ENCODE measurements around the gene SIGLEC12. TPM values are rescaled to one million over a fixed set of nuclear protein-coding genes. Genes with fewer than 3 reads are reported as not detected.

The SIGLEC12 gene
- total RNA-seq, 2 experiments from 2014 or later: 0.34 to 0.53 TPM

DNA sequence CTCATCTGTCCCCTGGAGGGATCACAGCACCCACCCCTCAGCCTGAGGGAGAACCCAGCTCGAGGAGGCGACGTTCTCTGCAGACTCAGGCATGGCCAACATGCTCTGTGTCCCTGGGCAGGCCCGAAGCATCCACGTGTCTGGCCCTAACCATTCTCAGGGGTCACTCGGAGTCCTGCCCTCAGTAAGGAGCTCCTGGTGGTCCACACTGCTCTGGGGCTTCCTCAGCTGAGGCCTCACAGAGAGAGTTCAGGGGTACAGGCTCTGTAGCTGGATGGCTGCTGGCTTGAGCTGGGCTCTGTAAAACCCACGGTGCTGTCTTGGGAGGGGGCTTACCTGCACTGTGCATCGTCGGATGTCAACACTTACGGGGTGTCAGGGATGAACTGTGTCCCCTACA, 38.9 kb downstream of the SIGLEC12 start:
- no peak for ATAC-seq
- ChIA-PET CTCF (interaction anchor here (1.0 to 2.1 kb wide), 2 partner anchors 194 to 199 kb away, joined by 3 to 4 read pairs; no protein-coding TSS in a partner anchor), POLR2A (no interaction called here)
- H3K4me1 Mint-ChIP-seq (ENCODE audit: low read depth): peaks cover 18% of the 10 kb centered on the region
- peaks cover 2% of the 10 kb centered on the region for H3K36me3 Mint-ChIP-seq (ENCODE audit: low read depth)
- no peak for DNase-seq
- H3K9me3 Mint-ChIP-seq (ENCODE audit: insufficient read depth): no peaks in the 10 kb centered on the region
- H3K27me3 Mint-ChIP-seq (ENCODE audit: low read depth): peaks cover 50% of the 10 kb centered on the region
- no peak overlapping the region for H3K4me3 Mint-ChIP-seq
- no peak overlapping the region for H3K27ac Mint-ChIP-seq

GRCh38 chr19:51462276-51462675, 39.3 kb downstream of the SIGLEC12 start:
- CTCF ChIA-PET: interaction anchor here (2.1 kb wide), 1 partner anchor 195 kb away, joined by 4 read pairs; no protein-coding TSS in a partner anchor
- peaks cover 46% of the 10 kb centered on the region for H3K27me3 Mint-ChIP-seq (ENCODE audit: low read depth)

GRCh38 chr19:51461723-51462161, 39.9 kb downstream of the SIGLEC12 start:
- Mint-ChIP-seq H3K4me3 (no peak overlapping the region), H3K36me3 (ENCODE audit: low read depth) (peaks cover 2% of the 10 kb centered on the region), H3K27ac (no peak overlapping the region), H3K9me3 (ENCODE audit: insufficient read depth) (no peaks in the 10 kb centered on the region), H3K27me3 (ENCODE audit: low read depth) (peaks cover 41% of the 10 kb centered on the region), H3K4me1 (ENCODE audit: low read depth) (peaks cover 16% of the 10 kb centered on the region)
- ChIA-PET CTCF (interaction anchor here (1.0 to 2.1 kb wide), 2 partner anchors 11 to 195 kb away, joined by 4 to 5 read pairs; no protein-coding TSS in a partner anchor), POLR2A (no interaction called here)
- ATAC-seq: no peak
- DNase-seq: no peak

More at GRCh38 chr19:51462276-51462675, 39.3 kb downstream of the SIGLEC12 start:
- Mint-ChIP-seq H3K4me1 (ENCODE audit: low read depth) (peaks cover 16% of the 10 kb centered on the region), H3K36me3 (ENCODE audit: low read depth) (peaks cover 2% of the 10 kb centered on the region), H3K27ac (no peak overlapping the region), H3K9me3 (ENCODE audit: insufficient read depth) (no peaks in the 10 kb centered on the region), H3K4me3 (no peak overlapping the region)
- no peak for DNase-seq
- POLR2A ChIA-PET: no interaction called here
- no peak for ATAC-seq

GRCh38 chr19:51460164-51460992, 41.2 kb downstream of the SIGLEC12 start:
- Mint-ChIP-seq H3K27ac (no peak overlapping the region), H3K36me3 (ENCODE audit: low read depth) (peaks cover 2% of the 10 kb centered on the region), H3K4me3 (no peak overlapping the region), H3K4me1 (ENCODE audit: low read depth) (peaks cover 16% of the 10 kb centered on the region), H3K27me3 (ENCODE audit: low read depth) (peaks cover 30% of the 10 kb centered on the region), H3K9me3 (ENCODE audit: insufficient read depth) (no peaks in the 10 kb centered on the region)
- CTCF ChIA-PET: interaction anchor here (2.1 kb wide), 1 partner anchor 197 kb away, joined by 4 read pairs; no protein-coding TSS in a partner anchor
- POLR2A ChIA-PET: no interaction called here
- no peak for DNase-seq
- no peak for ATAC-seq

GRCh38 chr19:51458899-51459505, 42.6 kb downstream of the SIGLEC12 start:
- Mint-ChIP-seq H3K27ac (no peak overlapping the region), H3K27me3 (ENCODE audit: low read depth) (peaks cover 21% of the 10 kb centered on the region), H3K36me3 (ENCODE audit: low read depth) (no peaks in the 10 kb centered on the region), H3K9me3 (ENCODE audit: insufficient read depth) (no peaks in the 10 kb centered on the region), H3K4me3 (no peak overlapping the region), H3K4me1 (ENCODE audit: low read depth) (peaks cover 12% of the 10 kb centered on the region)
- ATAC-seq: no peak
- no peak for DNase-seq
- ChIA-PET POLR2A (no interaction called here), CTCF (no interaction called here)

DNA sequence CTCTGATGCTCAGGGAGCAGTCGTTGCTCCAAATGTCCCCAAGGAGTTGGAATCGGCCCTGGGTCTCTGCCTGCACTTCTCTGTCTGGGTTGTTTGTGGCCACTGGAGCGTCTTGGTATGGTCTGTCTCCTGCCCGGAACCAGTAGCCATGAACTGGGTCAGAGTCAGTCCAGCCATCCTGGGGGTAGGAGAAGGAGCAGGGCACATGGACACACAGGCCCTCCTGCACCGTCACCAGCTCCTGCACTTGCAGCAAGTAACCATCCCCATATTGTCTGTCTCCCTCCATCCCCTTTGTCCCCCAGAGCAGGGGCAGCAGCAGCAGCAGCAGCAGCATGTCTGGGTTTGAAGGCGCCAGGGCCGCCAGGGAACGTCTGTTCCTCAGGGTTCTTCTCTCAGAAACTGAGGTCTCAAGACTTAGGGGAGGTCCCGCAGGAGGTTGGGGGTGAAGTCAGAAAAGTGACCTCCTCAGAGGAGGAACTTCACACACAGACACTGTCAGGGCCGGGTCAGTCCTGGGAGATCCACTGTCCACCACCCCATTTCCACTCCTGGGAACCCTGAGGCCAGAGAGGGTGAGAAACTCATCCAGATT, 43.5 kb downstream of the SIGLEC12 start, which contains the start of gene SIGLEC8:
Gene SIGLEC8 (minus strand): TSS at position 404 of the 595 bp plus-strand sequence. CDS start 67 bp downstream, at position 337.
- Mint-ChIP-seq H3K9me3 (ENCODE audit: insufficient read depth) (no peaks in the 10 kb centered on the region), H3K4me3 (no peak within 1 kb of the TSS), H3K27ac (no peak within 1 kb of the TSS), H3K4me1 (ENCODE audit: low read depth) (peaks cover 7% of the 10 kb centered on the region), H3K36me3 (ENCODE audit: low read depth) (peaks cover 1% of the 10 kb centered on the region), H3K27me3 (ENCODE audit: low read depth) (peaks cover 16% of the 10 kb centered on the region)
- DNase-seq (no peak), ATAC-seq (no peak)
- ChIA-PET POLR2A (no interaction called here), CTCF (no interaction called here)

- DNase-seq (no peak), ATAC-seq (no peak)
- Mint-ChIP-seq H3K4me1 (ENCODE audit: low read depth) (peaks cover 3% of the 10 kb centered on the region), H3K27ac (no peak overlapping the region), H3K27me3 (ENCODE audit: low read depth) (peaks cover 12% of the 10 kb centered on the region), H3K4me3 (no peak overlapping the region), H3K36me3 (ENCODE audit: low read depth) (peaks cover 1% of the 10 kb centered on the region), H3K9me3 (ENCODE audit: insufficient read depth) (no peaks in the 10 kb centered on the region)
- POLR2A ChIA-PET: no interaction called here
- CTCF ChIA-PET: no interaction called here
Measured at GRCh38 chr19:51457351-51458013, 44.1 kb downstream of the SIGLEC12 start.

GRCh38 chr19:51456541-51457290, 44.9 kb downstream of the SIGLEC12 start:
- no peaks in the 10 kb centered on the region for H3K9me3 Mint-ChIP-seq (ENCODE audit: insufficient read depth)
- peaks cover 2% of the 10 kb centered on the region for H3K4me1 Mint-ChIP-seq (ENCODE audit: low read depth)
- peaks cover 1% of the 10 kb centered on the region for H3K36me3 Mint-ChIP-seq (ENCODE audit: low read depth)
- H3K4me3 Mint-ChIP-seq: no peak overlapping the region
- DNase-seq: no peak
- POLR2A ChIA-PET: no interaction called here
- CTCF ChIA-PET: no interaction called here
- no peak overlapping the region for H3K27ac Mint-ChIP-seq
- ATAC-seq: no peak
- peaks cover 10% of the 10 kb centered on the region for H3K27me3 Mint-ChIP-seq (ENCODE audit: low read depth)

DNA sequence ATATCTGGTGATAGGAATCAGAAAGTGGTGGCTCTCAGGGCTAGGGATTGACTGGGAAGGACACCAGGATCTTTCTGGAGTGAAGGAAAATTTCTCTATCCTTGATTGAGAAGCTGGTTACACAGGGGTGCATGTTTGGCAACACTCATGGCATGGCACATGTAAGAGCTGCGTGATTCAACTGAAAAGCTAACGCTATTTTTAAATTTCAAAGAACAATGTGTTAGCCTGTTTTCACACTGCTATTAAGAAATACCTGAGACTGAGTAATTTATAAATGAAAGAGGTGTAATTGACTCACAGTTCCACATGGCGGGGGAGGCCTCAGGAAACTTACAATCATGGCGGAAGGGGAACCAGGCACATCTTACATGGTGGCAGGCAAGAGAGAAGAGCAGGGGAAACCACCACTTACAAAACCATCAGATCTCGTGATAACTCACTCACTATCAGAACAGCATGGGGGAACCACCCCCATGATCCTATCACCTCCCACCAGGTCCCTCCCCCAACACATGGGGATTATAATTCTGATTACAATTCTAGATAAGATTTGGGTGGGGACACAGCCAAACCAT, 50.8 kb downstream of the SIGLEC12 start:
- POLR2A ChIA-PET: no interaction called here
- ATAC-seq: no peak
- H3K27me3 Mint-ChIP-seq (ENCODE audit: low read depth): peaks cover 7% of the 10 kb centered on the region
- H3K4me1 Mint-ChIP-seq (ENCODE audit: low read depth): peaks cover 25% of the 10 kb centered on the region
- CTCF ChIA-PET: no interaction called here
- H3K36me3 Mint-ChIP-seq (ENCODE audit: low read depth): peaks cover 4% of the 10 kb centered on the region
- no peak overlapping the region for H3K4me3 Mint-ChIP-seq
- no peak overlapping the region for H3K27ac Mint-ChIP-seq
- no peak for DNase-seq
- H3K9me3 Mint-ChIP-seq (ENCODE audit: insufficient read depth): peaks cover 6% of the 10 kb centered on the region

DNA sequence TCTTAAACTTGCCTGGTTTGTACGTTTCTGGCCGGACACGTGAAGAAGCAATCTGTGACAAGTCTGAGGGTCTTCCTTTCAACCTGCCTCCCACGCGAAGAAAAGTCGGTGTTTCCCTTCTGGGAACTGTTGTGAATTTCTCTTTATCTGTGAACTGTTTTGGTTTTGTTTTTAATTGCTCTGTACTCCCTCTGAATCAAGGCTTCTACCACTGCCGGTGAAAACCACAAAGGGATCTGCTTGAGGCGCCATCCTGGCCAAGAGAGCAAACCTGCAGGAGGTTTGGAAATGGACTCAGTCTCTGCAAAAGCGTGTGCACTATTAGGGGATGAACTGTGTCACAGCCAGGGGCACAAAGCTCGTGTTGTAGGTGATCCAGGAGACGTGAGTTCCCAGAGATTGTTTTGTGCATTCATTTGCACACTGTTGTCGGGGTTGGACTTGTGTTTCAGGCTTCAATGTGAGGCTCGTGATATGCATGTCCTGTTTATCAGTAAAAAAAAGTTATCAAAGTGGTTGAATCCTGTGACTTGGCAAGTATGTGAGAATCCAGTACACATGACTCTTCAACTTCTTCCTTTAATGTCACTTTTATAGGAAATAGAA, 53.1 kb downstream of the SIGLEC12 start:
- CTCF ChIA-PET: interaction anchor here (1.1 to 1.6 kb wide), 4 partner anchors 9 to 50 kb away, joined by 3 to 6 read pairs (median 4); no protein-coding TSS in a partner anchor
- H3K4me3 Mint-ChIP-seq: peak overlapping the region; percentile 41
- peaks cover 6% of the 10 kb centered on the region for H3K9me3 Mint-ChIP-seq (ENCODE audit: insufficient read depth)
- H3K27ac Mint-ChIP-seq: peak overlapping the region; percentile 40
- DNase-seq: peak; percentile 44
- peak; percentile 61 for ATAC-seq
- H3K36me3 Mint-ChIP-seq (ENCODE audit: low read depth): peaks cover 3% of the 10 kb centered on the region
- H3K4me1 Mint-ChIP-seq (ENCODE audit: low read depth): peaks cover 25% of the 10 kb centered on the region
- peaks cover 22% of the 10 kb centered on the region for H3K27me3 Mint-ChIP-seq (ENCODE audit: low read depth)
- POLR2A ChIA-PET: interaction anchor here (0.7 to 0.9 kb wide), 2 partner anchors 33 to 77 kb away, joined by 3 to 4 read pairs; no protein-coding TSS in a partner anchor

Data from activated CD8-positive, alpha-beta T cell treated with anti-CD3 and anti-CD28 coated beads, Interleukin-2, amount 10 ng/mL, durations not matched to agents 7 days and 5 days (primary cell).